HG02588 (cell line): ENCODE results near the gene NAPB.

Experiments
- ATAC-seq: cut with Tn5 transposase; IDR thresholded peaks from one replicate; pipeline ENCODE4 v1.9.1; 2021; ENCODE audit warnings: mild to moderate bottlenecking, moderate library complexity; ENCODE audit not compliant: unreplicated experiment

Gene NAPB

DNA sequence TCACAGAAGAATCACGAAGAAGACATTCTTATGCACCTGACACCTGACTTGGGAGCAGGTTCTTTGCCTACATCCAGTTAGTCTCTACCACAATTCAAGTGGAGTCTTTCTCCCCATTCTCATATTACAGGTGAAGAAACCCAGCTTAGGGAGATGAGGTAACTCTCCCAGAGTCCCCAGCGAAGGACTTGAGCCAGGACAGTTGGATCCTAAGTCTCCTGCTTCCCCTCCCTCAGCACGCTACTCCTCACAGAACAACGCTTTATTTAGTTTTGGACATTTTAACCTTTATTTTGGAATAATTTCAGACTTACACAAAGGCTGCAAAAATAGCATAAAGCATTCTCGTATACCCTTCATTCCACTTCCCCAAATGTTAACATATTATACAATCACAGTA, 17.4 kb upstream of the NAPB start:
- ATAC-seq, result no peak

DNA sequence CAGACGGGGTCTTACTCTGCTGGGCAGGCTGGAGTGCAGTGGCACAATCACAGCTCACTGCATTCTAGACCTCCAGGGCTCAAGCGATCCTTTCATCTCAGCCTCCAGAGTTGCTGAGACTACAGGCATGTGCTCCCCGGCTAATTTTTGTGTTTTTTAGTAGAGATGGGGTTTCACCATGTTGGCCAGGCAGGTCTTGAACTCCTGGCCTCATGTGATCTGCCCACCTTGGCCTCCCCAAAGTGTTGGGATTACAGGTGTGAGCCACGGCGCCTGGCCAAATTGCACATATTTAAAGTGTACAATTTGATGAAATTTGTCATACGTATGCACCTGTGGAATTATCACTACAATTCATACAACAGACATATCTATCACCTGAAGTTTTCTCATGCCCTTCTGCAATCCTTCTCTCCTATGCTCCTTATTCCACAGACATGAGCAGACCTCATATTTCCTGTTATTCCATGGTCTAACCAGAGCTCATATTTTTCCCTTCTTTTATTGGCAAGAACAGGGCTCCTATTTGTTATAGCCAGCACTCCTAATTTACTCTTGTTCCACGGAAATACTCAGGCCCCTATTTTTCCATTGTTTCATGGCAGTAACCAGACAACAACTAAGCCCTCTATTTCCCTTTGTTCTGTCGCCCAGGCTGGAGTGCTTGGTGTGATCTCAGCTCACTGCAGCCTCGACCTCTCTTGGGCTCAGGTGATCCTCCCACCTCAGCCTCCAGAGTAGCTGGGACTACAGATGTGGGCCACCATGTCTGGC, 16.0 kb upstream of the NAPB start:
- no peak for ATAC-seq

DNA sequence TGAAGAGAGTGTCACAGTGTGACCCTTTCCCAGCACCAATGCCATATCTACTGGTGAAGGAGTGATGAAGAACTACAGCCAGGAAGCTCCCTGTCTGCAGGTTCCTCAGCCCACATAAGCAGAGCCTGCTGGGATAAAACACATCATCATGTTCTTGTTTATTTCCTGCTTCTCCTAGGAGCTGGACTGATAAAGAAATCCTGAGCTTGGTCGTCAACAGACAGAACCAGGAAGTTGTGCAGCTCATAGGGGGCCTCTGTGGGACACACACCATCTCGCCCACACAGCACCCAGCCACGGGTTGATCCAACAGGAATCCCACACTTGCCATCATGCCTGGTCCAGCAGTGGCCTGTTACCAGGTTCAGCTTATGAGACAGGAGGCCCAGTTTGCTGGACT, 15.4 kb upstream of the NAPB start:
- ATAC-seq, result no peak

DNA sequence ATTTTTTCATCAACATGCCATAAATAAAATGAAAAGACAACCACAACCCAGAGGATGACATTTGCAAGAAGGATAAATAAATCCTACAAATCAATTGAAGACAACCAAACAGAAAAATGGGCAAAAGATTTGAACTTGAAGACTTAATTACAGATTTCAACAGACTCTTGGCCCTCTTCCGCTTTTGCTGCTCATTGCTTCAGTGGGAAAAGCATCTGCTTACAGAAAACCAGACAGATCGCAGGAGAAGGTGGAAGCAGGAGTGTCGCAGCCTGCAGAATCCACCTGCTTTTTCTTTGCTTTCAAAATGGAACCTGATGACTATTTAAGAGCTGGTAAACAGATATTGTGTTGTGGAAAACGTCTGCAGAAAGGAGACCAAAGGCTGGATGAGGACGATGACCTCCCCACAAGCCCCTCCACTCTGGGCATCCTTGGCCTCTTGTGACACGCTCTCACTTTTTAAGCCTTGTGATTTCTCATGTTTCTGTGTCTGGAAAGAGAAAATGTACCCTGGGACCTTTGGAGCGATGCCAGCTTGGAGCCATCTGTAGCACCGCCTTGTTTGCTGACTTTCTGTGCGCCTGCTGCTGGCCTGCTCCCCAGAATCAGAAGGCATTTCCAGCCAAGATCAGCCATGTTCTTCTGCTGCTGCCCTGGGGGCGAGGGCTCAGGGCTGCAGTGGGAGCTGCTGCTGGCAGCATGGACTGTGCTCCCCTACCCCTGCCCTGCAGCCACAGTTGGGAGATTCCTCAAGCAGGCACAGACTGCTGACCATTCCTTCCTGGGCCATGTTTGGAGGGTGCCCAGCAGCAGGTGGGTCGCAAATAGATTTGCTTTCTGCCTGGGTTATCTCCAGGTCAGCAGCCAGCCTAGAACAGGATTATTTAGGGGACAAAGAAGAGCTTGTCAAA, 14.6 kb upstream of the NAPB start:
- no peak for ATAC-seq

DNA sequence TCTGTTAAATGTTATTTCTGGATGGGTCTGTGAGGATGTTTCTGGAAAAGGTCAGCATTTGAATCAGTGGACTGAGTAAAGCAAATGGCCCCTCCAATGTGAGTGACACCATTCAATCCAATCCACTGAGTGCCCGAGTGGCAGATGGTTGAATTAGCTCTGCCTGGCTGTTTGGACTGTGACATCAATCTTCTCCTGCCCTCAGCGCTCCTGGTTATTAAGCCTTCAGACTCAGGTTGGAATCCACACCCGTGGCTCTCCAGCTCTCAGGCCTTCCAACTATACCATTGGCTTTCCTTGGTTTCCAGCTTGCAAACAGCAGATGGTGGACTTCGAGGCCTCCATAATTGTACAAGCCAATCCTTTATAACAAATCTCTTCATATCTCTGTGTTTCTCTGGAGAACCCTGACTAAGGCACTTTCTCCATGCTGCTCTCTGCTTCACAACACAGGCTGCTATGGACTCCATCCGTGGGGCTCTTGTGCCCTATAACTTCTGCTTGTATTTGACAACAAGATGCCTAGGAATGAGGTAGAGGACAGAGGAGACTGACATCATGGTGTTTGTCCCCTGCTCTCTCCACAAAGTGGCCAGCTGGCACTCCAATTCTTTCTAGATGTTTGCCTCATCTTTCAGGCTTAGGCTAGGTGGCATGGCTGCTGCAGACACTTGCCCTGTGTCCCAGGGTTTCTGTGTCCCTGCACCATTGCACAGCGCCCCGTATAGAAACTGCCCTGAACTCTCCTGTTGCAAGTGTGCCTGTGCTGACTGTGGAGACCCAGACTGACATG, 13.4 kb upstream of the NAPB start:
- no peak for ATAC-seq

DNA sequence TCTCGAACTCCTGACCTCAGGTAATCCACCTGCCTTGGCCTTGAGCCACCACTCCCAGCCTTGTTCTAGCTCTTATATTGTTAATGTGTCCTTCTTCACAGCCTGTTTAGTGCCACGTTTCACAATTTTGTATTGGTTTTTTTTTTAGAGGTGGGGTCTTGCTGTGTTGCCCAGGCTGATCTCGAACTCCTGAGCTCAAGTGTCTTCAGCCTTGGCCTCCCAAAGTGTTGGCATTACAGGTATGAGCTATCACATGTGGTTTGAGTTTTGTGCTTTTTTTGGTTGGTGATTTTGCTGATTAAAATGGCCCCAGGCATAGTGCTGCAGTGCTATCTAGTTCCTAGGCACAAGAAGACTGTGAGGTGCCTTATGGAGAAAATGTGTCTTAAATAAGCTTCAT, 12.3 kb upstream of the NAPB start:
- no peak for ATAC-seq

DNA sequence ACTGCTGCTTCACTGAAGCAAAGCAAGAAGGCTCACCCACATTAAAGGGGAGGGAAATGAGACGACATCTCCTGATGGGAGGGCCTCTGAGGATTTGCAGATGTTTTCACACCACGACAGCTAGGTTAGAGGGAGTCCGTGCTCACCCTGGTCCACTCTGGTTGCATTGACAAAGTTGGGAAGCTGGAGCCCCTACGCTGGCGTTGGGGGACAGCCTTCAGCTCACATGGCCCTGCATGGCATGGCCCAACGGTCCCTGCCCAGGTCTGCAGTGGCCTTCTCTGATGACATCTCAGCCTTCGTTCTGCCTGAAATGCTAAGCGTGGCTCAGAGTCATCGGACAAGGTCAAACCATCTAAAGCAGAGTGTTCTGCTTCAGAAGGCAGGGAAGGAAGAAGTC, 3.8 kb upstream of the NAPB start:
- ATAC-seq, result no peak

DNA sequence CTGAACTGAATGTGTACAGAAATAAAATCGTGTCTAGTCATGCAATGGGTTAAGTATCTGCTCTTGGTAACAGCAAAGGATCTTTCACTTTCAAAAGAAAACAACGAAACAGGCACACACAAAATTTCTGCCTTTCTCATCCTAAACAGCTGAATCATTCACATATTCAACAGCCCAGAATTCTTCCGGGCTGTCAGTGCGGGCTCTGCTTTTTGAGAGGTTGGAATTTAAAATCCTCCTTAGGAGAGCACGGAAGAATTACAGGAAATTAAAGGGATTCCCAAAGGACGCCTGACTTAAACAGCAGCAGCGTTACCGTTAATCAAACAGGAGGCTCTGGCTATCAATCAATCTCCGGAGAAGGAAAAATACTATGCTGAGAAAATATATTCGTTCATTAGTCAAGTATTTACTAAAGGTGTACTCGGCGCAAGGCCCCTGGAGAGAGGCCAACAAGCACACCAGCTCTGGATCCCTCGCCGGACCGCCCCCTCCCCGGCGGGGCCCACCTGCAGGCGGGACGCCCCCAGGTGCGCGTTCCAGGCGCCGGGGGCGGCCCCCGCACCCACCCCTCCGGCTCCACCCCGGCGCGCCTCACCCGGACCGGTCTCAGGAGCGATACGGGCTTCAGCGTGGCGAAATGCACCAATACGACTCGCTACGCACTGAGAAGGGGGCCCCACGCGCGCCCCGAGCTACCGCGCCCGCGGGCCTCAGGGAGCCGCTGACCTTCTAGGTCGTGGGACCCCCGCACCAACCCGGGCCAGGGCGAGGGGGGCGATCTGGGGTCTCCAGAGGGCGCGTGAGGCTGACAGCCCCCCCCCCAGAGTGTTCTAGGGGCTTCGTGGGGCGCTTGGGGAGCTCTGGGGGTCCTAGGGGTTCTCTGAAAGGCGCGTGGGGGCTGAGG, 1.0 kb downstream of the NAPB start:
- ATAC-seq, result no peak

DNA sequence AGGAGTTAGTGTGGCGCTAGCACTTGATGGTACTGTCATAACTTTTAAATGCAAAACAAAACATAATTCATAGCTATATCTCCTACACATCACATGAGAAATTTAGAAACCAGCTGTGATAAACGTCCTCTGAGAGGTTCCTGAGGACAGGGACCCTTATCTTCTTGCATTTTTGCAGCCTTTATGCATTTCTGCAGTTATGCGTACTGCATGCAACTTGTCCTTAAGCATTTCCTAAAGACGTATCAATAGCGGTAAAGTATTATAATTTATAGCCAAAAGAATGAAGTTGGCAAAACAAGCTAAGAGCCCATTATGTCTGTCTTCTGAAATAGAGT, 1.7 kb downstream of the NAPB start:
- no peak for ATAC-seq

DNA sequence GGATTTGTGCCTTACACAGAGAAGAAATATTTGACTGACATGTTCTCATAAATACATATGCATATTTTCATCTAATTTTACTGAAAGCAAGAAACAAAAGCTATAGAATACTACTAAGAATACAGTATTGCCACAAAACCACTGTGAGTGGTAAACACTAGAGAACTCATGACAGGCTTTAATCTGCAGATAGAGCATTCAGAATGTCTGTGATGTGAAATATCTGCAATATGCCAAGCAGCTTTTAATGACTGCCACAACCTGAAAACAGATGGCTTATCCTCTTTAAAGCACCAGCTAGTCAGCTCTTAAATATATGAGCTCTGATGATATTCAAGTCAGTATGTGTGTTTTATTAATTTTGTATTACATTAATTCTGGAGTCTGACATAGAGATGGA, 3.4 kb downstream of the NAPB start:
- no peak for ATAC-seq

DNA sequence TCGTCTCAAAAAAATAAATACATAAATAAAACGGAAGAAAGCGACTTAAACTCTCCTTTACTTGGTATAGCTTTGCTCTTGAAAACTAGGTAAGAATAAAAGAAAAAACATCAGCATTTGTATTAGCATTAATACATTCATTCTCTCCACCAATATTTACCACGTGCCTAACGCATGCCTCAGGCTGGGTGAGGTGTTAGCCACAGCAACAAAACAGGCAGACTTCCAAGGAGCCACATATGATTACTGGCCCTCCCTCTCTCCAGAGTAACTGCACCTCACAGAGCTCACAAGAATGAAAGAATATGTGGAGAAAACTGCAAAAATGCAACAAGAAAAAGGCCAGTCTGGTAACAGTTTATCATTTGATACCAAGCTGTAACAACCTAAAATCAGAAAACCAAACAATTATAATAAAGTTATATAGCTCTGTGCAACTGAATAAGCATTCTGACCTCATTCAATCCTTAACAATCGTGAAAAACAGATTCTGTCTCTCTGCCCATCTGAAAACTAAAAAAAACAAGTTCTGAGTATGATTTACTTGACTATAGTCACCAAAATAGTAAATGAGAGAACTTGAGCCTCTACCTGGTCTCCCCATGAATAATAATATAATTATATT, 5.2 kb downstream of the NAPB start:
- ATAC-seq, result no peak

DNA sequence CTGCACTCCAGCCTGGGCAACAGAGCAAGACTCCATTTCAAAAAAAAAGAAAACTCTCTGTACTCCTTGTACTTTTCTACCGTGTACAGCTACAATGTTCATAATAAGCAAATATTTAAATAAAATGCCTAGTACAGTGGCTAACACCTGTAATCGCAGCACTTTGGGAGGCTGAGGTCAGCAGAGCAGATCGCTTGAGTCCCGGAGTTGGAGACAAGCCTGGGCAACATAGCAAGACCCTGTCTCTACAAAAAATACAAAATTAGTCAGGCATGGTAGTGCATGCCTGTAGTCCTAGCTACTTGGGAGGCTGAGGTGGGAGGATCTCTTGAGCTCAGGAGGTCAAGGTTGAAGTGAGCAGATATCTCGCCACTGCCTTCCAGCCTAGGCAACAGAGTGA, 5.7 kb downstream of the NAPB start:
- ATAC-seq, result no peak

DNA sequence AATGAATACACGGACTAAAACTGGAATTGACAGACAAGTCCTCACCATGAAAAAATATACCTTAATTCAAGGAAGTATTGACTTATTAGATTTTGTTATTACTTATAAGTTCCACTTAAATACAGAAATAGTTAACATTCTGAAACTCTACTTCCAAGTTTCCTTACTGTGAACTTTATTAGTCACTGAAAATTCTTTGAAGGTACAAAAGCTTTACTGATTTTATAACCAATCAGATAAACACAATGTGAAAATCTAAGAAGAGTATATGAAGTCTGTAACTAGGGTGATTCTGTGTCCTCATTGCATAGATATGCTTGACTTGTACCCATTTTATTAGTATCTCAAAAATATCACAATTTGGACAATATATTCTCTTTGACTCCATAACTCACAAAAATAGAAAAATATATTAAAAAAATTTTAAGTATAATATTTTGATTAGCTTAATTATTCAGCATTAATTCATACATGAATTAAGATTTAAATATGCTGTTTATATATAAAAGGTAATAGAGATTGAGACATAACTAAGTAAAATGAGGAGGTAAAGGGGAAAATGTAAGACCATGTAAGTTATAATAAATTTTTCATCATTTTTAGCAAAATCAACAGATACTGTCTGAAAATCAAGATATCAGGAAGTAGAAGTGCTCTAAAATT, 6.6 kb downstream of the NAPB start:
- ATAC-seq, result no peak

DNA sequence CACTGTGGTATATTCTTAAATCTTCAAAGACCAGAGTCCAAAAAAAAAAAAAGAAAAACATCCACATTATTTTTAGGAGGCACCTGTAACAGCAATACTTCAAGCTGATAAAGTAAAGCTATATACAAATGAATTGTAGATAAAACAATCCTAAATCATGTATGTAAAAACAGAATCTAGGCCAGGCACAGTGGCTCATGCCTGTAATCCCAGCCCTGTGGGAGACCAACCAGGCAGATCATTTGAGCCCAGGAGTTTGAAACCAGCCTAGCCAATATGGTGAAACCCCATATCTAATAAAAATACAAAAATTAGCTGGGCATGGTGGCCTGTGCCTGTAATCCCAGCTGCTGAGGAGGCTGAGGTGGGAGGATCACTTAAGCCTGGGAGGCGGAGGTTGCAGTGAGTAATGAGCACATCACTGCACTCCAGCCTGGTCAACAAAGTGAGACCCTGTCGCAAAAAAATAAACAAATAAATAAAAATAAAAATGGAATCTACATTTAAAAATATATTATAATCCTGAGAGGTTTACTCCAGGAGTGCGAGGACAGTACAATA, 7.3 kb downstream of the NAPB start:
- ATAC-seq, result no peak

DNA sequence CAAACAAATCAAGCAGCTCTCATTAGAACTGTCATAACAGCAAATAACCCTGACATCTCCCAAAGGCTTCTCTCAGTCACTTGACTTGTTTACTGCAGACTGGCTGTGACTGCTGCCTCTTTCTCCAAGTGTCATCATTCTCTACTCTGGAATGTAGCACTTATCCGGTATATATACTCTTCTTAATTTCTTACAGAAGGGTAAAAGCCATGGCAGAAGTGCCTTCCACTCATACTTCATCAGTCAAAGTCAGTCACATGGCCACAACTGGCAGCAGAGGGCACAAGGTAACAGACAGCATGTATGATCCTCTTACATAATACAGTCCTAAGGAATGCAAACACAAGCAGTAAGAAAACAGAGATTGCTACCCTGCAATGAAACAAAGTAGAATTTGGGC, 9.3 kb downstream of the NAPB start:
- no peak for ATAC-seq

DNA sequence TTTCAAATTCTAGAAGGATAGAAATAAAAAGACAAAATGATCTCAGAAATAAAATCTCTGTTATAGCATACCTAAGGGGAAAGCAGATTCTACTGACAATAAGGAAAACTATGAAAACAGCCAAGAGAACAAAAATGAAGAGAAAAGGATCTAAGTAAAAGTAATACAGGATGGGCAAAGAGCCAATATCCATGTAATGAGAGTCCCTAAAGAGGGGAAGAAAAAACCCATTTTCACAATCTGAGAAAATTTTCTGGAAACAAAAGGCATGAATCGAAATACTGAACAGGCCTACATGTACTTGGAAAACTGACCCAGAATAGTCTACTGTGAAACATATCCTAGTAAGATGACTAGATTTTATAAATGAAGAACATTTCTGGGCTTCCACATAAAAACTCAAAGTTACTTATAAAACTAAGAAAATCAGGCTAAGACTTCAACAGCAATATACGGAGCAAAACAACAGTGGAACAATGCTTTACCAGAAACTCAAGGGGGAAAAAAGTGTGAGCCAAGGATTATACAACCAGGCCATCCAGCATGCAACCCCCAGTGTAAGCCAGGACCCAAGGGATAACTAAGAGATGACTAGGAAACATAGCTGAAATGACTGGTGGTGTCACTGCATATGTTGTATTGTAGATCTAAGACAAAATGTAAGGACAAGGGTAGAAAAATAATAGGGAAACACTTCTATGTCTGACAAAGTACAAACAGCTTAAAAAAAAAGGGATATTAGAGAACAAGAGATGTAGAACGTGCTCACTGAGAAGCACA, 10.2 kb downstream of the NAPB start:
- ATAC-seq, result no peak

DNA sequence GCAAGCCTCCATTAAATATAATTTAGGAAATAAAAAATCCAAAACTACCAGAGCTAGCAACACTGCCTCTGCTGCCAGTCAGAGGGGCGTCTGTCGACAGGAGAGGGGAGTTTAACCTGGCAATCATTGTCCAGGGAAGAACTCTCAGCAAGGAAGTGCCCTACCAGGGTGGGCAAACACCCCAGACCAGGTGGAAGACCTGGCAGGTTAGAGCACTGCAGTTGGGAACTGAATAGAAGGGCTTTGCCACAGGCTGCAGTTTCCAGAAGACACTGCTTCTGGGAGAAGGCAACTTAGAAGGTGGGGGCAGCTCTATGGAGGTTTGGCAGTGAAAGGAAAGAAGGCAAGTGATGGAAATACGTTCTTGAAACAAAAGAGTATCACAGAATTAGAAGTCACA, 11.5 kb downstream of the NAPB start:
- no peak for ATAC-seq

DNA sequence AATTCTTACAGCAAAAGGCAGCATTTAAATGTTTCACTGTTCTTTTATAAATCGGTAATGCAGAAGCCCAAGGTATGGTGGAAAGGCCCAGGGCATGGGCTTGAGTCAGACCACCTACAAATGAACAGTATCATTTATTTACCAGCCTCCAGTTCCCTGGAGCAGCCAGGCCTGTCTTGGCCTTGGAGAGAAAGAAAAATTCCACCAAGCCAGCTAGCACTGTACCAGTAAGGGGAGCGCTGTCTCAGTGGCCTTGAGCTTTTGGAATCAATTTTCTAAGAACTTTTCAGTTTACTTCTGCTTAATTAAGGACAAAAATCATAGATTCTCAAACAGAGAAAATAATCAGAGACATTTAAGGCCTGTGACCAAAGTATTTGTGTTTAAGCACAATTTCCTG, 12.3 kb downstream of the NAPB start:
- no peak for ATAC-seq
